ENCODE data around the gene LDLRAD4.
A peak's percentile ranks its signal among the peaks of the same experiment; 100 is the strongest.

LDLRAD4 gene

DNA sequence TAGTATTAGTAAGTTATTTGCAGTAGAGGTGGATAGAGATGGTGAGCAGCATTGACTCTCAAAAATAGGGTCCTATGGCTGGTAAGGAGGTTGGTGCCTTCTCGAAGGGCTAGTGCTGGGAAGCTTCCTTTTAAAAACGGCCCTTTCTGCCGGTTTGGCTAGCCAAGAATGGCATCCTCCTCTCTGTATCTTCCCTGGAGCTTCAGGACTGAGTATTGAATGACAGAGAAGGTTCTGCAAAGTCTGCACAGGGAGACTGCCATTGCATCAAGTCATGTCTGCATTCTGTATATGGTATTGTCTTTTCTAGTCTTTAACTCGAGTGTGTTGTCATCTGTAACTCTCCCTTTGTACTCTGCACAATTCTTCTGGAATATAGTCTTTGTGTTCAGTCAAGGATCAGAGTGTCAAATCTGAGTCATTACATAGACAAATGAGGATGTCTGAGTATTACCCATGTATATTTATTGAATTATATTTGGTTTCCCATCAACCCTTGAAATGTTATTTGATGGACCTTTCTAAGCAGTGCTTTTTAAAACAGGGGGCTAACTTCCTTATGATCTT lies 1.1 kb downstream of the LDLRAD4 start:
- H3K4me3 ChIP-seq (ENCODE audit: low read length), result peak overlapping the region; percentile 50
- DNase-seq (ENCODE audit: low read depth), result no peak
- TF ChIP-seq, protein P1, sequence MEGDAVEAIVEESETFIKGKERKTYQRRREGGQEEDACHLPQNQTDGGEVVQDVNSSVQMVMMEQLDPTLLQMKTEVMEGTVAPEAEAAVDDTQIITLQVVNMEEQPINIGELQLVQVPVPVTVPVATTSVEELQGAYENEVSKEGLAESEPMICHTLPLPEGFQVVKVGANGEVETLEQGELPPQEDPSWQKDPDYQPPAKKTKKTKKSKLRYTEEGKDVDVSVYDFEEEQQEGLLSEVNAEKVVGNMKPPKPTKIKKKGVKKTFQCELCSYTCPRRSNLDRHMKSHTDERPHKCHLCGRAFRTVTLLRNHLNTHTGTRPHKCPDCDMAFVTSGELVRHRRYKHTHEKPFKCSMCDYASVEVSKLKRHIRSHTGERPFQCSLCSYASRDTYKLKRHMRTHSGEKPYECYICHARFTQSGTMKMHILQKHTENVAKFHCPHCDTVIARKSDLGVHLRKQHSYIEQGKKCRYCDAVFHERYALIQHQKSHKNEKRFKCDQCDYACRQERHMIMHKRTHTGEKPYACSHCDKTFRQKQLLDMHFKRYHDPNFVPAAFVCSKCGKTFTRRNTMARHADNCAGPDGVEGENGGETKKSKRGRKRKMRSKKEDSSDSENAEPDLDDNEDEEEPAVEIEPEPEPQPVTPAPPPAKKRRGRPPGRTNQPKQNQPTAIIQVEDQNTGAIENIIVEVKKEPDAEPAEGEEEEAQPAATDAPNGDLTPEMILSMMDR (conservative IDR thresholded peaks at IDR 0.05; ENCODE audit: low read depth, low read length), result no peak

DNA sequence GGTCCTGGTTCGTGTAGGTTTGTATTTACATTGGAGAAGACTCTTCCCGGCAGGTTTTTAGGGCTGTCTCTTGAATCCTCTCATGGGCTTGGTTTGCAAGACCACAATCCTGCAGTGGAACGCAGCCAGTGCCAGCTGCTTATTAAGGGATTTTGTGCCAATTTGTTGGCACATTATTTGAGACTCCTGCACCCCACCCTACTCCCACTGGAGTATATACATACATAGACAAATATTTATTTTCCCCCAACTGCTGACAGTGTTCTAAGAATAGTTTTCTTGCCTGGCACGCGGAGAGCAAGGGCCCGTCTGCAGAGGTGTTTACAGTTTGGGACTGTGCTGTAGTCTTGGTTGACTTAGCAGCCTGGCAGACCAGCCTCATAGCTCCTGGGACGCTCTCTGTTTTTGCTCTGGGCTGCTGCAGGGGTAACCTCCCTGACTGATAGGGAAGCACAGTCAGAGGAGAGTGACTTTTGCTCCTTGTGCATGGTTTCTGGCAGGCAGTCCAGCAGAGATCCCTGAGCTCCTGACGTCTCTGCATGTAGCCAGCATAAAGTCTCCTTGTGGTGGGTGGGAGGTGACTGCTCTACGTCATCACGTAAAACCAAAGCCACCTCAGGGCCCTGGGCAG lies 1.9 kb downstream of the LDLRAD4 start:
- TF ChIP-seq, protein P1 (conservative IDR thresholded peaks at IDR 0.05; ENCODE audit: low read depth, low read length), result no peak
- H3K4me3 ChIP-seq (ENCODE audit: low read length), result no peak overlapping the region

DNA sequence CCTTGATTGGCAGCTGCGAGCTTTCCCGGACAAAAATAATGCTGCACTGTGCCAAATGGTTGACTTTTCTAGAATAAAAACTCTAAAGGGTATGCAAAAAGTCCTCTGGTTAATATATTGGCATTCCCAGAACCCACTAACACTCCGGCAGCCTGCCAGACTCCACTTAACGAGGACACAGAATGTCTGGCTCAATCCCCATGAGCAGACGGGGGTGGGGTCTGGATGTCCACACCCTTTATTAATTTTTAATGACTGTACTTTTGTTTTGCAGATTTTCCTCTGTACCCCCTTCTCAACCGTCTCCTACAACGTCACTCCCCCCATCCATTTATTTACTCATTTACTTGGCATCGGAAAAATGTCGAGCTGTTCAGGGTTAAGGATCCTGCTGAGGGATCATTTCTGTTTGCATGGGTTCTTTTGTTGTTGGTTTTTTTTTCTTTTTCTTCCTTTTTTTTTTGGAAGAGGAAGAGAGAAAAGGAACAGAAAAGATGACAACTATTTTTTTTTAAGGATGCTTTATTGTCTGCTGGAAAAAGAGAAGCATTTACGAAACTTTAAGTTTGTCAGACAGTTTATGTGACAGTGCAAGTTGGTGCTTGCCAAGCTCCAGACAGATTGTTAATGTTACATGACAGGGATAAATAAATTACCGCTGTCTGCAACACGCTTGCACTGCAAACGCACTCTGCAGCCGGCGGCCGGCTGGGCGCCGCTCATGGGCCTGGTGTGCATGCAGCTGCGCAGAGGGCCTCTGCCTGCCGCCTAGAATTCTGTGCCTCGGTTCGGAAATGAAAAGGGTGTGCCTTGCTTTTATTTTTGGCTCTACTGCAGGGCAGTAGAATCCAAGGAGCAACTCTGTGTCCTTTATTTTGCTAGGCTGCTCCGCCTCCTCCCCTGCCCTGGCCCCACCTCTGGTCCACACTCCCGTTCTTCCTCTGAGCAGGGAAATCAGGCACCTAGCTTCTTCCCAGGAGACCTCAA lies 3.6 kb downstream of the LDLRAD4 start:
- no peak overlapping the region for H3K4me3 ChIP-seq (ENCODE audit: low read length)
- TF ChIP-seq, protein P1 (conservative IDR thresholded peaks at IDR 0.05; ENCODE audit: low read depth, low read length), result no peak
- DNase-seq (ENCODE audit: low read depth), result no peak

More for the DNA sequence above, 1.9 kb downstream of the LDLRAD4 start:
- no peak for DNase-seq (ENCODE audit: low read depth)

DNA sequence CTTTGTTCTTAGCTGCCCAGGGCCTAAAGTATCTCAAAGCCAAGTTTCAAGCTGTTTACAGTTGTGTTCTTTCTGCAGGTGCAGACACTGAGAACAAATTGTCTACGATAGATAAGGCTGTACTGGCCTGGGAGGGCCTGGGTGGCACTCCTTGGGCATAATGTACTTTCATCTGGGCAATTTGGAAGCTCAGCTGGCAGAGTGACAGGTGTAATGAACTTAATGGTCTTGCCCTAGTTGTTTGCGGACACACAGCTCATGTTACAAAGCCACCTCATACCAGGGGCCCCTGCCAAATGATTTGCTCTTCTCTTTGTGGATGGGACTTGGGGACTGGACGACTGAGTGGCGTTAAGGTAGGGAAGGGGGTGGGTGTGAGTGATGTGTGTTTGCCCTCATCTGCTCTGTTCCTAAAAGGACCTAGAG lies 4.3 kb downstream of the LDLRAD4 start:
- no peak for DNase-seq (ENCODE audit: low read depth)
- H3K4me3 ChIP-seq (ENCODE audit: low read length), result no peak overlapping the region
- TF ChIP-seq, protein P1 (conservative IDR thresholded peaks at IDR 0.05; ENCODE audit: low read depth, low read length), result no peak

DNA sequence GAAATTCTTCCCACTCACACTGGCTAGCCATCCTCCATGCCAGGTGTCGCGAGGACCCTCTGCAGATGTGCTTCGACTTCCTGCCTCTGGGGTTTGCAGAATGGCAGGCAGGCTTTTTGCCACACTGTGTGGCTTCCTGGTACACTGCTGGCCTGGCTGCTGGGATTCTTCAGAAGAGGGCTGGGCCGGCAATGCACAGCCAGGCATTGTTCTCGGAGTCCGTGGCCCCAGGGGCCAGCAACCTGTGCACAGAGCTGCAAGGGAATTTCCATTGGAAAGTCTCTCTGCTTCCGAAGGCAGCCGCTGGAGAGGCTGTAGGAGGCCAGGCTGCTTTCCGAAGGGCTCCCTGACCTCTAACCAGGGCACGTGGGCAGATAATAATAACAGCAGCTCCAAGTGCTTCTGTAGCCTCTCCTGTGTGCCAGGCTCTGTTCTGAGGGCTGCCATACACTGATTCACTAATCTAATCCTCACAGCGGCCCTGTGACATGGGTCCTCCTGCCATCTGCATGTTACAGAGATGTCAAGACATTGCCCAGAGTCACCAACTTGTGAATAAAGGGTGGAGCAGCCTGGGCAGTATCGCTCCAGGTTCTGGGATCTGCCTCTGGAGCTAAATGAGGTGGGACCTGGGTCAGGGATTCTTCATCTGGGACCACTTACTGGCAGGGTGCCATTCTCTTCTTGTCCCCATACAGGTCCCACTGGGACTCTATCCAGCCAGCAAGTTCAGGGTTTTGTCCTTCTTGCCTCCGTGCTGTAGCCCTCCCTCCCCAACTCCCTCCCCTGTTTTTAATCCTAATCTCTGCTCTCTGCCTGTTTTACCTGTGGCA lies 5.0 kb downstream of the LDLRAD4 start:
- TF ChIP-seq, protein P1 (conservative IDR thresholded peaks at IDR 0.05; ENCODE audit: low read depth, low read length), result no peak
- DNase-seq (ENCODE audit: low read depth), result no peak
- H3K4me3 ChIP-seq (ENCODE audit: low read length), result no peak overlapping the region

DNA sequence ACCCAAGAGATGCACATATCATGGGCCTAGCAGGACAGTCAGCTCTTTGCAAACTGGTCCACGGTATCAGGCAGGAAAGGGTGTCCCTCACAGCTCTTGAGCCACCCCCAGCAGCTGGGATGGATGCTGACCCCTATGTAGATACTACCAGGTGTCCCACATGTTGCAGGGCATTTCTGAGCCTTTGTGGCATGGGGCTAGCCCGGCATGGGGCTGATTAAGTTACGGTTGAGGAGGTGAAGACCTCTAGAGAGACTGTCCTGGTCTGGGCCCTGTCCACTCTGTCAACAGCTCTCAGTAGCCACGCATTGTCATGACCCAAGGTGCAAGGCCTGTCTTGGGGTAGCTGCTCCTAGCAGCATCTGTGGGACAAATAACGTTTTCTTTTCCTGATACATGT lies 6.7 kb downstream of the LDLRAD4 start:
- H3K4me3 ChIP-seq (ENCODE audit: low read length), result no peak overlapping the region
- DNase-seq (ENCODE audit: low read depth), result no peak

More for the DNA sequence above, 6.7 kb downstream of the LDLRAD4 start:
- TF ChIP-seq, protein P1 (conservative IDR thresholded peaks at IDR 0.05; ENCODE audit: low read depth, low read length), result no peak

Data from retinal pigment epithelial cell (primary cell).